Inferior parietal cortex (tissue), 1 donor: ENCODE measurements around the gene NDUFB3.
"Not testable (repeated sequence)": the region's sequence is repeated elsewhere in the genome, so short reads cannot be mapped to it uniquely, and the experiment has no call there.

Experiments
- DNase-seq: peaks from one replicate; pipeline ENCODE4 v3.0.0-alpha.2; 2016; ENCODE audit errors: extremely low spot score

Gene NDUFB3

DNA sequence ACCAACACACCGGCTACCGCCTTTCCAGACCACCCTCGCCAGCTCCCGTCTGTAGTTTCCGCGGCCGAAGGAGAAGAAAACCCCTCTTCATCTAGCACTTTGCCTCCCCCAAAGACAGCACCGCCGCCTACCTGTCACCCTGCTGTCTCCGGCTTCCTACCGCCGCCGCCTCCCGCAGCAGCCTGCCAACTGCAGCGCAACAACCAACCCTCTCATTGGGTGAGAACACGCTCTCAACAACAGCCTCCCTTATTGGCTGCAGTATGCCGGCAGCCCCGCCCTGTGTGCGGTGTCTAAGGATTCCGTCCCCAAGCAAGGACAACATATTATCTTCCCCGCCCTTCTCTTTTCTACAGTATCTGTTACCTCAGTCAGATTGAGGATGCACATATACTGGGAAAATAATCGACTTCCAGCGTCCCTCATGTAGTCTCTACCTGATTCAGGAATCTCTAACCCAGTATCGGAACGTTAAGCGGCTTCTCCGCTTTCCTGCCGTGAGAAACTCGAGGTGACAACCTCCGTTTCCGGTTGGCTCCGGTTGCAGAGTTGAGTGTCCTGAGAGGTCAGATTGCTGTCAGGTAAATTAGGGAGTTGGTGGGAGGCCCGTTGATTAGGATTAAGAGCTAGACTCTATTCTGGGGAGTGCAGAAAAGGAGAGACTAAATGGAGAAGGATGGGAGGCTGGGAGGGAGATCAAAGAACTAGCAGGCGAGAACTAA is at the start of gene NDUFB3, which contains the start of gene HYCC2:
NDUFB3 (plus strand) TSS at position 523 of the 722 bp plus-strand sequence. CDS start 6,882 bp downstream, outside the sequence.
HYCC2 (minus strand) TSS at position 193 of the 722 bp plus-strand sequence. CDS start 47,662 bp downstream, outside the sequence.
- DNase-seq: peak; percentile 96

DNA sequence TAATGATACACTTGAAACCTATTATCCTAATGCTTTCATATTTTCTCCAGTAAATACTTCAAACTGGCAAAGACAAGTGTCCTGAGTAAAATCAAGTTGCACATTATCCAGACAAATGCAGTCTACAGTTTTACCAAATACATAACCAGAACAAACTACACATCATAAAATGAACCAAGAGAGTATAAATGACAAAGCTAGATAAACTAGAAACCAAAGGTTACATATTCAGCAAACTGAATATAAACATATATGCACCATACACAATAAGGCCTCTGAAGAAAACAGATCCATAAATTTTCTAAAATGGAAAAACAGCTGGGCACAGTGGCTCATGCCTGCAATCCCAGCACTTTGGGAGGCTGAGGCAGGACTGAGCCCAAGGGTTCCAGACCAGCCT is 47.3 kb upstream of the NDUFB3 start:
- DNase-seq: no peak

DNA sequence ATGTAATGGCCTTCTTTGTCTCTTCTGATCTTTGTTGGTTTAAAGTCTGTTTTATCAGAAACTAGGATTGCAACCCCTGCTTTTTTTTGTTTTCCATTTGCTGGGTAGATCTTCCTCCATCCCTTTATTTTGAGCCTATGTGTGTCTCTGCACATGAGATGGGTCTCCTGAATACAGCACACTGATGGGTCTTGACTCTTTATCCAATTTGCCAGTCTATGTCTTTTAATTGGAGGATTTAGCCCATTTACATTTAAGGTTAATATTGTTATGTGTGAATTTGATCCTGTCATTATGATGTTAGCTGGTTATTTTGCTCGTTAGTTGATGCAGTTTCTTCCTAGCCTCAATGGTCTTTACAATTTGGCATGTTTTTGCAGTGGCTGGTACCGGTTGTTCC is 37.4 kb upstream of the NDUFB3 start:
- DNase-seq: not testable (repeated sequence)

DNA sequence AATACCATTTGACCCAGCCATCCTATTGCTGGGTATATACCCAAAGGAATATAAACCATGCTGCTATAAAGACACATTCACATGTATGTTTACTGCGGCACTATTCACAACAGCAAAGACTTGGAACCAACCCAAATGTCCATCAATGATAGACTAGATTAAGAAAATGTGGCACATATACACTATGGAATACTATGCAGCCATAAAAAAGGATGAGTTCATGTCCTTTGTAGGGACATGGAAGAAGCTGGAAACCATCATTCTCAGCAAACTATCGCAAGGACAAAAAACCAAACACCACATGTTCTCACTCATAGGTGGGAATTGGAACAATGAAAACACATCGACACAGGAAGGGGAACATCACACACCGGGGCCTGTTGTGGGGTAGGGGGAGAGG is 33.4 kb upstream of the NDUFB3 start:
- DNase-seq: not testable (repeated sequence)

DNA sequence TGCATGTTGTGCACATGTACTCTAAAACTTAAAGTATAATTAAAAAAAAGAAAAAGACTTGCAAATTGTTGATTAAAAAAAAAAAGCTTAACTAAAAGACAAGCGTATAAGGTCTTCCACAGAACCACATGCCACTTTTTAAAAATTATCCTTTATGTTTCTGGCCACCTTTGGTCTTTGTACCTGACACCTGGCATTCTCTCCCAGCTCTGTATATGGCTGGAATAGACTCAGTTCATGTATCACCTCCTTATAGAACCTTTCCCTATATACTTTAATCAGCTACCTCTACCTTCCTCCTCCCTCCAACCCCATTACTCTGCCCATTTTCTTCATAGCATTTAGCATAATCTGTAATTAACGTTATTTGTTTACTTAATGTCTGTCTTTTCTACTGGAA is 32.9 kb upstream of the NDUFB3 start:
- no peak for DNase-seq

DNA sequence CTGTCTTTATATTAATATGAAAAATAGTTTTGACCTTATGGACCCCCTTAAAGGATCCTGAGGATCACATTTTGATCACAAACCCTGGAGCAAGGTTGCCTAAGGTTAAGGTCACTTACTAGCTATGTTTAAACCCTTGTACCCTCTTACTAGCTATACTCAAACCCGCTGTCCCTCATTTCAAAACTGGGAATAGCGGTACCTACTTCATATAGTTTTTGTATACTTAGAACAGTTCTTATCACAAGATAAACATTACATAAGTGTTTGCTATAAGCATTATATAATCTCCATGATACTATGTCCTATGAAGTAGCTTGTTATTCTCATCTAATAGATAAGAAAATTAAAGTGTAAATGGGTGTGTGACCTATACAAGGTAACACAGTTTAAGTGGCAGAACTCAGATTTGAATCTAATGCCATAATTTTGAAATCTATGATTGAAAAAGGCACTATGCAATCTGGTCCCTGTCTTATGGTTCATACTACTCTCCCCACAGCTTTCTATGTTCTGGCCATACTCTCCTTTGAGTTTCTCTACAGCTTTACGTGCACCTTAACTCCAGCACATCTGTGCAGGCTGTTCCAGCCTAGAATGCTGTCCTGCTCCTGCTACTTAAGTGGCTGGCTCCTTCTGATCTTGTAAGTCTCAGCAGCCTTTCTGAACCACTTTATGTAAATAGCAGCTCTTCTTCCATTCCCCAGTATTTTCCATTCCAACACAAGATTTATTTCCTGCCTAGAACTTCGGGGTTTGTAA is 30.8 kb upstream of the NDUFB3 start:
- no peak for DNase-seq

DNA sequence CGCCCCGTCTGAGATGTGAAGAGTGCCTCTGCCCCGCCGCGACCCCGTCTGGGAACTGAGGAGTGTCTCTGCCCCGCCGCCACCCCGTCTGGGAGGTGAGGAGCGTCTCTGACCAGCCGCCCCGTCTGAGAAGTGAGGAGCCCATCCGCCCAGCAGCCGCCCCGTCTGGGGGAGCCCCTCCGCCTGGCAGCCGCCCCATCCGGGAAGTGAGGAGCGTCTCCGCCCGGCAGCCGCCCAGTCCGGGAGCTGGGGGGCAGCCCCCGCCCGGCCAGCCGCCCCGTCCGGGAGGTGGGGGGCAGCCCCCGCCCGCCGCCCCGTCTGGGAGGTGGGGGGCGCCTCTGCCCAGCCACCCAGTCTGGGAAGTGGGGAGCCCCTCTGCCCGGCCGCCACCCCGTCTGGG is 29.4 kb upstream of the NDUFB3 start:
- DNase-seq: not testable (repeated sequence)

DNA sequence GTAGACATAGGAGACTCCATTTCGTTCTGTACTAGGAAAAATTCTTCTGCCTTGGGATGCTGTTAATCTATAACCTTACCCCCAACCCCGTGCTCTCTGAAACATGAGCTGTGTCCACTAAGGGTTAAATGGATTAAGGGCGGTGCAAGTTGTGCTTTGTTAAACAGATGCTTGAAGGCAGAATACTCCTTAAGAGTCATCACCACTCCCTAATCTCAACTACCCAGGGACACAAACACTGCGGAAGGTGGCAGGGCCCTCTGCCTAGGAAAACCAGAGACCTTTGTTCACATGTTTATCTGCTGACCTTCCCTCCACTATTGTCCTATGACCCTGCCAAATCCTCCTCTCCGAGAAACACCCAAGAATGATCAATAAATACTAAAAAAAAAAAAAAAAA is 28.8 kb upstream of the NDUFB3 start:
- DNase-seq: not testable (repeated sequence)

DNA sequence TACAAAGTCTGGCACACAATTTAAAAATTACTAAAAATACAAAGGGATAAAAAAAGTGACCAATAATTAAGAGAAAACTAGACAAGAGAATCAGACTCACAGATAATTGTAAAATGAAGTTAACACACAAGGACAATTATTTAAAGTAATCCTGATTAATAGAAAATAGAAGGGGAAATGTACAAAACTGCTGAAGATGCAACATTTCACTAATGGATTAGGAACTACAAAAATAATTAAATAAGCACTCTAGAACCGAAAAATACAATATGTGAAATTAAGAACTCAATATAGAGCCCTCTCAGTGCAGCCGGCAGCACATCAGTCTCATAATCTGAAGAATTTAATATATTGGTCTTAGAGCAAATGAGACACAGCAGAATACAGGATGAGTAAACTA is 24.9 kb upstream of the NDUFB3 start:
- DNase-seq: no peak

DNA sequence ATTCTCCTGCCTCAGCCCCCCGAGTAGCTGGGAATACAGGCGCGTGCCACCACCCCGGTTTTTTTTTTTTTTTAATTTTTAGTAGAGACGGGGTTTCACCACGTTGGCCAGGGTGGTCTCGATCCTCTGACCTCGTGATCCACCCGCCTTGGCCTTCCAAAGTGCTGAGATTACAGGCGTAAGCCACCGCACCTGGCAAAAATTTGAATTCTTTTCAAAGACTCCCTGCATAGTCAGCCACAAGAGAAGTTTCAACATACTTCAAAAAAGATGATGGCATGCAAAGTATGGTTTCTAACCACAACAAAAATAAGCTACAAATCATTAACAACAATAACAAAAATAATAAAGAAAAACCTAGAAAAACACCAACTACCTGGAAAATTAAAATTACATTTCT is 22.3 kb upstream of the NDUFB3 start:
- no peak for DNase-seq

DNA sequence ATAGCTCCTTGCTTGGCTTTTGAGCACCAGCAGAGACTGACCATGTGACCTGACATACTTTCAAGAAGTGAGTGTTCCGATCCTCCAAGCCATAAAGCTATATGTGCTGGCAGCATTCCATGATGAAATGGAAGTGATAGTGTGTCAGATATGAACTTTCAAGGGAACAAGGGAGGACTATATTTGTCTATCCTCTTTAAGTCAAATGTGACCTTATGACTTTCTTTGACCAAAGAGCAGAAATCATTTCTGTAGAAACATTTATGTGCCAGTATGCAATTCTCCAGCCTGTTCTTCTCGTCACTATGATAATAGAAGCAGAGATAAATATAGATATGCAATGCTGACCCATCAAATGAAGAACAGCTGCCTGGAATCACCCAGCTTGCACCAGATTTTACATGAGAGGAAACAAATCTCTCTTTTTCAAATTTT is 14.7 kb upstream of the NDUFB3 start:
- no peak for DNase-seq

DNA sequence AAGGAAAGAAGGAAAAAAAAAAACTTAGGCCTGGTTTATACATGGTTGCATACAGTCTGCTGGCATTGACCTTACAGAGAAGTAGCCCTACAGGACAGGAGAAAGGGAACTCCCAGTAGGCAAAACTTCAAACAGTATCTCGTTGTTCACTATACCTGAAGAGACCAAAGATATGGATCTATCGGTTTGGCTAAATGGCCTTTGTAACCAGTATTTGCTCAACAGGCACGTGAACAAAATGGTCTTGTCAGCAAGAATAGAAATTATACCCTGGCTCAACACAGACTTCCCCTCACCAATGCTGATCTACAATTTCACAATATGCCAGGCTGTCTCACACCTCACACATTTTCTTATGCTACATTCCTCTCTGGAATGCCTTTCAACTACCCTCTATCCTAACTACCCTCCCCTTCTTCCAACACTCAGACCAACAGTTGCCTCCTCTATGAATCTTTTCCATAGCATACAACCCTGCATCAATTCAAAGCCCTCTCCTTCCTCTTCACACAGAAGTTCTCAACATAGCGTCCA is 14.0 kb upstream of the NDUFB3 start:
- DNase-seq: no peak

DNA sequence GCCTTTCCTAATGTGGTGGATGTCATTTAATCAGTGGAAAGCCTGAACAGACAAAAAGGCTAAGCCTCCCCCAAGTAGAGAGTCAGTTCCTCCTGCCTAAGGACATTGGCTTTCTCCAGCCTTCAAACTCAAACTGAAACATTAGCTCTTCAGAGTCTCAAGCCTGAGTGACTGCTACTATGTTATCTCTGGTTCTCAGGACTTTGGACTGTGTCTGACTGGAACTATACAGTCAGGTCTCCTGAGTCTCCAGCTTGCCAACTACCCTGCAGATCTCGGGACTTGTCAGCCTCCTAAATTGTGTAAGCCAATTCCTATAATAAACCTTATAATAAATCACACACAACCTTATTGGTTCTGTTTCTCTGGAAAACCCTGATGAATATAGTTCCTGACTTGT is 12.9 kb upstream of the NDUFB3 start:
- no peak for DNase-seq

DNA sequence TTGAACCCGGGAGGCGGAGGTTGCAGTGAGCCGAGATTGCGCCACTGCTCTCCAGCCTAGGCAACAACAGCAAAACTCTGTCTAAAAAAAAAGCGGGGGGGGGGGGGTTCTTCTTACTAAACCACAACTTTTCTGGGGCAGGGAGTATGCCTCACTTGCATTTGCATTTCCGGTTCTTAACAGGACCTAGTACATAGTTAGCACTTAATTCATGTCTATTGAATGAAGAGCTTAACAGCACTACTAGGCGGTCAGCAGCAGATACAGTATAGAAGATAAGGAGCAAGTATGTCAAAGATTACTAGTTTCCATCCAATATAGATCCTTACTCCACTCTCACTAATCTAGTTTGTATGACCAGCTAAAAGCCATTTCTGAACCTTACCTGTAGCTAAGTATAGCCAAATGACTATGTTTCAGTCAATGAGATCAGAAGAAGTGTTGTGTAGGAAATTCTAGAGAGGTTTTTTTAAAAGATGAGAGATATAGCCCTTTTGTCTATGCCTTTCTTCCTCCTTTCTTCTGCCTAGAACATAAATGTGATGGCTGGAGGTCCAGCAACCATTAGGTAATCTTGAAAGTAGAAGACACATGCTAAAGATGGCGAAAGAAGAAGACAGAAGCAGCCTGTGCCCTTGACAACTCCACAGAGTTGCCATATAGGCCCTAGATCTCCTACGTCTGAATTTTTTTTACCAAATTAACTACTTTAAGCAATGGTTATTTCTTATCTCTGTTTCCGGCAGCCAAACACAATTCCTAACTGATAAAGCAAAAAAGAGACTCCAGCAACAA is 11.6 kb upstream of the NDUFB3 start:
- no peak for DNase-seq

DNA sequence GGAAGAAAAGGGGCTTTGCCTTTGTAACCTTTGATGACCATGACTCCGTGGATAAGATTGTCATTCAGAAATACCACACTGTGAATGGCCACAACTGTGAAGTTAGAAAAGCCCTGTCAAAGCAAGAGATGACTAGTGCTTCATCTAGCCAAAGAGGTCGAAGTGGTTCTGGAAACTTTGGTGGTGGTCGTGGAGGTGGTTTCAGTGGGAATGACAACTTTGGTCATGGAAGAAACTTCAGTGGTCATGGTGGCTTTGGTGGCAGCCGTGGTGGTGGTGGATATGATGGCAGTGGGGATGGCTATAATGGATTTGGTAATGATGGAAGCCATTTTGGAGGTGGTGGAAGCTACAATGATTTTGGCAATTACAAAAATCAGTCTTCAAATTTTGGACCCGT is 8.3 kb upstream of the NDUFB3 start:
- not testable (repeated sequence) for DNase-seq

DNA sequence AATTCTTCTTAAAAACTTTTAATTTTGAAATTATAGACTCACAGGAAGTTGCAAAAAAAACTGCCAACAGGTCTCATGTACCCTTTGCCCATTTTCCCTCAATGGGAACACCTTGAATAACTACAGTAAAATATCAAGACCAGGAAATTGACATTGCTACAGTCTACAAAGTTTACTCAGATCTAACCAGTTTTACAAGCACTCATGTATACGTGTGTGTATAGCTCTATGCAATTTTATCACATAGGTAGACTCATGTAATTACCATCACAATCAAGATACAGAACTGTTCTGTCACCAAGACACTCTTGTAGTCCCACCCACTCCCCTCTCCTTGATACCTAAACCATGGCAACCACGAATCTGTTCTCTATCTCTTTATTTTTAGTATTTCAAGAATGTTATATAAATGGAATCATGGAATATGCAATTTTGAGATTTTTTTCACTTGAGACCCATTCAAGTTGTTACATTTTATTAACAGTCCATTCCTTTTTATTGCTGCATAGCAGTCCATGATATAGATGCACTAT is 6.9 kb upstream of the NDUFB3 start:
- DNase-seq: no peak

DNA sequence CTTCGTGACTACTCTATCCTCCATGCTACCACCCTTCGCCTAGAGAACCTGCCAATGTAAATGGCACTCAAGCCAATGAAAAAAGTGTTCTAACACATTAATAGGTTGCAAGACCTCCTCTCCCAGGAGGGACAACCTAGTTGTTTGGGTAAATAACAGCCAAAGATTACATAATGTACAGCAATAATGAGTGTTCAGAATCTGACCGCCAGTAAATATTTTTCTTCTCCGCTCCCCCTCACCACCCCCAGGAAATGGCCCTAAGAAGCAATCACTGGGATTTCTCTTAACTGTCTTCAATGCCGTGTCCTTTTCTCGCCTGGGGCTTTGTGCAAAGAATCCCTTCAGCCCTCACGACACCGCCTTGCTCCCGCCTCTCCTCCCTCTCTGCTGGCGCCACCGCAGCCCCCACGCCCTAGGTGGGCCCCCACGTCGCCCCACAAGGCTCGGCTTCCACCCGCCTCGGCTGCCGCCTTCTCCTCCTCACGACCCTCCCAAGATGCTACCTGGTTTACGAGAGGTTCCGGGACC is 788 bp upstream of the NDUFB3 start:
- DNase-seq: peak; percentile 38

DNA sequence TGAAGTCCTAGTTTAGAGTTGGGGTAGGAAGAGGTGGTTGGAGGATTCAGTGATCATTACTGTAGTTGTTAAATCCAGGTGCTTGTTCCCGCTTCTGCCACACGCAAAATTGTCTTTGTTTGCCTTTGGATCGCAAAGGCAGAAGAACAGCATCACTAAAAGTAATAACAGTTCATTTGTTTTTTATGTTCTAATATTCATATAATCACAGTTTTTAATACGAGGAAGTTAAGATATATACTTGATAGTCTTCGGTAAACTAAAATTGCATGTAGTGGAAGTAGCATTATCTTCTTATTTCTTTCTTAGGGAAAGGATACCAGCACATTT is 365 bp downstream of the NDUFB3 start:
- no peak for DNase-seq

DNA sequence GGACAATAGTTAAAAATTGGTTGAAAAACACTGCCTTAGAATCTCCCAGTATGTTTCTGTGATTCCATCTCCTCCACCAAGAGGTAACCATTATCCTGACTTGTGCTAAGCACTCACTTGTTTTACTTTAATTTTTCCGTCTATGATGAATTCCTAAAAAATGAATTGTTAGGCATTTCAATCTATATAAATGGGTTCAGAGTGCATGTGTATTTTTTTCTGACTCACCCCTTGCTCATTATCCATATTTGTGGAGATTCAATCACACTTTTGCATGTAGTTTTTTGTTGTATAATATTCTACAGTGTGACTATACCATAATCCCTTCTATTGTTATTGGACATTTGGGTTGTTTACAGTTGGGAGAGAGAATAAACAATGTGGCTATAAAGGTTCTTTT is 1.3 kb downstream of the NDUFB3 start:
- no peak for DNase-seq

DNA sequence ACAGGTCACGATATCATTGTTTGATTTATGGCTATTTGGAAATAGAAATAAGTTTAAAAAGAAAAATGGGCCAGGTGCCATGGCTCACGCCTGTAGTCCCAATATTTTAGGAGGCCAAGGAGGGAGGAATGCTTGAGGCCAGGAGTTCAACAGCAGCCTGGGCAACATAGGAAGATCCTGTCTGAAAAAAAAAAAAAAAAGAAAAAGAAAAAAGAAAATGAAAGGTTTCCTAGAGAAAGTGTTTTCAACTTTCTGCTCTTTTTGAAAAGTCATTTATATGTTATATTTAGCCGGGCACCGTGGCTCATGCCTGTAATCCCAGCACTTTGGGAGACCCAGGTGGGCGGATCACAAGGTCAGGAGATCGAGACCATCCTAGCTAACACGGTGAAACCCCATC is 3.2 kb downstream of the NDUFB3 start:
- no peak for DNase-seq

DNA sequence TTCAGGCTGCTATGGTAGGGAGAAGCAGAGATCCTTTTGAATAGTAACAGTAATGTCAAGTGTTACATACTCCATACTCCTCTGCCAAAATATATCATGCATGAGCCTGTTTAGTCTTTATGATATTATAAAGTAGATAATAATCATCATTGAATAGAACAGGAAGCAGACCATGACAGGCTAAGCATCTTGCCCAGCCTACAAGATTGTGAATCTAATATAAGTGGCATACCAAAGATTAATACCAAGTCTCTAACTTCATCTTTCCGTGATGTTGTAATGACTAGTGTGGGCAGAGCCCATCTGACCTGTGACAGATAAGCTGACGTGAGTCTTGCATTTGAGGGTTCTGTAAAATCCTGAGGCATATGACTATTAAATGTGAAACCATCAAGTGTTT is 13.1 kb downstream of the NDUFB3 start:
- DNase-seq: no peak

DNA sequence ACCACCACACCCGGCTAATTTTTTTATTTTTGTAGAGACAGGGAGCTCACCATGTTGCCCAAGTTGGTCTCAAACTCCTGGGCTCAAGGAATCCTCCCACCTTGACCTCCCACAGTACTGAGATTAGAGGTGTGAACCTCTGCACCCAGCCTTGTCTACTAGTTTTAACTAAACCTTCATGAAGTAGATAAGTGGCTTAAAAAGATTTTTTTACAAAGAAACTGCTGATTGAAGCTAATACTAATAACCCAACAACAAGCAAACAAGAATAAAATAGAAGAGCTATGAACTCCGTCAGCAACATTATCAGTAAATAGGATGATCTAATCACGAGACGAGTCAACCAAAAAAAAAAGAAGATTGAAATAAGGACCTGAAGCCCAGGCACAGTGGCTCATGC is 18.8 kb downstream of the NDUFB3 start:
- DNase-seq: no peak
